ENCODE measurements around the gene ZNF385C.

DNA sequence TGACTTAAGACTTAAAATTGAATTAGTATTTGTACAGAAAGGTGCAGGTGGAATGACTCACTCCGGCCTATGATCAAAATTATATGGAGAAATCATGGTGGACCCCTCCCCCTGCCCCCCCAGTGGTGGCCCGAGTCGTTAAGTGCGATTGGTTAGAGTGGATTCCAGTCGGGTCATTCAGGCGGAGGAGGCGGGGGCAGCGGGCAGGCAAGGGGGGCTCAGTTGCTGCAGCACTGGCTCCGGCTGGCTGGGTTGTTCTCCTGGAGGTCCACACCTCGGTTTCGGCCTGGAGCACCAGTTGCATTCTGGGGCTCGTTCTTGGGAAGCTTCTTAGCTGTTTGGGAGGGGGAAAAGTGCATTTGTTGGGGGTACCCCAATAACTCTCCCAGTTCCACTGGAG is 27.3 kb upstream of the ZNF385C start:
- TF ChIP-seq, protein P1, sequence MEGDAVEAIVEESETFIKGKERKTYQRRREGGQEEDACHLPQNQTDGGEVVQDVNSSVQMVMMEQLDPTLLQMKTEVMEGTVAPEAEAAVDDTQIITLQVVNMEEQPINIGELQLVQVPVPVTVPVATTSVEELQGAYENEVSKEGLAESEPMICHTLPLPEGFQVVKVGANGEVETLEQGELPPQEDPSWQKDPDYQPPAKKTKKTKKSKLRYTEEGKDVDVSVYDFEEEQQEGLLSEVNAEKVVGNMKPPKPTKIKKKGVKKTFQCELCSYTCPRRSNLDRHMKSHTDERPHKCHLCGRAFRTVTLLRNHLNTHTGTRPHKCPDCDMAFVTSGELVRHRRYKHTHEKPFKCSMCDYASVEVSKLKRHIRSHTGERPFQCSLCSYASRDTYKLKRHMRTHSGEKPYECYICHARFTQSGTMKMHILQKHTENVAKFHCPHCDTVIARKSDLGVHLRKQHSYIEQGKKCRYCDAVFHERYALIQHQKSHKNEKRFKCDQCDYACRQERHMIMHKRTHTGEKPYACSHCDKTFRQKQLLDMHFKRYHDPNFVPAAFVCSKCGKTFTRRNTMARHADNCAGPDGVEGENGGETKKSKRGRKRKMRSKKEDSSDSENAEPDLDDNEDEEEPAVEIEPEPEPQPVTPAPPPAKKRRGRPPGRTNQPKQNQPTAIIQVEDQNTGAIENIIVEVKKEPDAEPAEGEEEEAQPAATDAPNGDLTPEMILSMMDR (conservative IDR thresholded peaks at IDR 0.05 in 1 of 2, IDR thresholded peaks at IDR 0.05 in 1 of 2; ENCODE audit: extremely low read depth in 1 of 2, insufficient read depth in 1 of 2, low read depth in 1 of 2, low read length in 2 of 2): no peak
- no peak for TF ChIP-seq EZH2 (IDR thresholded peaks at IDR 0.05; ENCODE audit: borderline replicate concordance, low read length)

Measured in mammary epithelial cell (primary cell).